Measurements from ENCODE around the gene SESN1.

The SESN1 gene

DNA sequence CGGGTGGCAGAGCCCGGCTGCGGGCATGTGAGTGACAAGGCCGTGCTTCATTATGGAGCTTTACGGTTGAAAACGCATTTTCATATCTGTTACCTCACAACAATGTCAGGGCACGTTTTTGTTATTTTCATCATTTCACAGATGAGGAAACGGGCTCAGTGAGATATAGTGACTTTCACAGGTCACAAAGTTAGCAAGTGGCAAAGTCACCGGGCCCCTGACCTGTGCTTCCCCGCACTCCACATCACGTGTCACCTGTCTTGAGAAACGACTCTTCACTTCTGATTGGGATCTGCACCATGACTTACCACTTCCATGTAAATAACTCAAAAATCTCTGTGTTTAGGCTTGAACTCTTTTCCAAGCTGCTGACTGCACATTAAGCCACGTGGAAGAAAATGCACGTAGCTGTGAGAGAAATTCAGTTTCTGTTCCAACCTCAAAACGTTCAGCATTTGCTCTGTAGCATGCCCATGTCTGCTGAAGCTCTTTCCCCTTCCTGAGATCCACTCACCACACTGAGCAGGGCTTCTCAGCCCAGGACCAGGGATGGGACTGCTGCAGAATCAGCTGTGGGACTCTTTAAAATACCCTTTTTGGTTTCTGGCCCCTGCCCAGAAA, 139.2 kb downstream of the SESN1 start:
- DNase-seq = no peak

DNA sequence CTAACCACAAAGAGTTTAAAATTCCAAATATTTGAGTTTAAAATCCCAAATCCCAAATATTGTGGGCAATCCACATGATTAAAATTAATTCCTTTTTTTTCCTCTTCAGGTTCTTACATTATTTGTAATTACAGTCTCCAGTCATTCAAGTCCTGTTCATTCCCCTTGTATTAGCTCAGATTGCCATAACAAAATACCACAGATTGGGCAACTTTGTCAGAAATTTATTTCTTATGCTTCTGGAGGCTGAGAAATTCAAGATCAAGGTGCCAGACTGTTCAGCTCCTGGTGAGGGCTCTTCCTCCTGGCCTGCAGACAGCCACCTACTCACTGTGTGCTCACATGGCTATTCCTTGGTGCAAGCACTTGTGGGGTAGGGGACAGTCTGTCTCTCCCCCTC, 141.0 kb downstream of the SESN1 start:
- DNase-seq = no peak

DNA sequence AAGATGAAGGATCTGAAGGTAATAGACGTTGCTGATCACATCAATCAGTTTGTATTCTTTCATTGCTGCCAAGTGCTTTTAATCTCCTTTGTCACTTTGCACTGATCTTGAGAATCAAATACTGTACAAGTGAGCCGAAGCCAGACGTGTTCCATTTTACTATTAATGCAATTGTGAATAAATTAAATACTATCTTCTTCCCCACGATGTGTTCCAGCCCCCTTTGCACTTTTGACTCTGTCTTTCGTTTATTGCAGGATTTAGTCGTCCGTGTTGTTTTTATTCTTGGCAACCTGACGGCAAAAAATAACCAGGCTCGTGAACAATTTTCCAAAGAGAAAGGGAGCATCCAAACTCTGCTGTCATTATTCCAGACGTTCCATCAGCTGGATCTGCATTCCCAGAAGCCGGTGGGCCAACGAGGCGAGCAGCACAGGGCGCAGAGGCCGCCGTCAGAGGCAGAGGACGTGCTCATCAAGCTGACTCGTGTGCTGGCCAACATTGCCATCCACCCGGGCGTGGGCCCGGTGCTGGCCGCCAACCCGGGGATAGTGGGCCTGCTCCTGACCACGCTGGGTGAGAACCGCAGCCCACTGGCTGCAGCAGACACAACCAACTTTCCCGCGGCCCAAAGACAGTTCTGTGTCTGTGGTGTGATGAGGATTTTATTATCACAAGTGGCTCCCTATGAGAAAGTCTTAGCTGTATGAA, 141.7 kb downstream of the SESN1 start:
- no peak for DNase-seq

DNA sequence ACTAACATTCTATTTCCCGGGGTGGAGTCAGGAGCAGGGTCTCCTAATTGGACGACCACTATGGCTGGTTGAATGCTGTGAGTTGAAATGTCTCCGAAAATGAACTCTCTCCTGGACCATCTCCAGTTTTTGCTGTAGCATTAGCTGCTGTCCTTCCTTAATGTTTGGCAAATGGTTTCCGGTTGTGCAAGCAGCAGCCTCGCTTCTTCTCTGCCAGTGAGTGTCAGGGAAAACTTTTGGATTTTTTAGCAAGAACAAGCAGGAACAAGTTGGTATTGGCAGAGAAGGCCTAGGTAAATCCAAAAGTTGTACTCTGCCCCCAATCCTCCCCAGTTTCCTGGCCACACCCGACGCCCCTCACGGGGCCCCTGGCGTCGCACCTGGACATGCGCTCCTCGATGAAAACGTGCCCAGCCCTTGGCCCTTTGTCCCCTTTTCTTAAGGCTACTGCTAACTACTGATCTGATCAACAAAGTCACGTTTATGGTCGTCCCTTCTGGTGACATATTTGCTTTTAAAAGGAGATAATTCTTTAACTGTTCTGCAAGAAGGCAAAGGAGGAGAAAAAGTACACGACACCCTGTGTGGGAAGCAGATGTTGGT, 143.2 kb downstream of the SESN1 start:
- no peak for DNase-seq

DNA sequence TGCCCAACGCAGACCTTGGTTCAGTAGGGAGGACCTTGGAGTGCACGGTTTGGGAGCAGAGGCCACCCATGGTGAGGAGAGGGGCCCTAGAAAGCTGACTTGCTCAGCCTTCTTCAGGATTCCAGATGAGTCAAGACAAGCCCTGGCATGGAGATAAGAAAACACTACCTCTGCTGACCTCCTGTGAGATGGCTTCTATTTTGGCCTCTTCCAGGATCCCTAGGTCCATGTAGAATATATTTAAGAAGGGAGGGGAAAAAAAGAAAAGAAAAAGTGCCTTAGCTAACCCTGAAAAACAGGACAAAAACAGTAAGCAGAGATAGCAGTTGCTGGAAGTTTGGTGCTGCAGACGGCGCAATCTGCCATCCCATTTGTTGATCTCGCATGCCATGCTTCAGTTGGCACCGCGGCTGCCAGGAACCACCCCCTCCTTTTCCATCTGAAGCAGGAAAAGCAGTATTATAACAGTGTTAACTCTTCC, 146.4 kb downstream of the SESN1 start:
- DNase-seq = no peak

DNA sequence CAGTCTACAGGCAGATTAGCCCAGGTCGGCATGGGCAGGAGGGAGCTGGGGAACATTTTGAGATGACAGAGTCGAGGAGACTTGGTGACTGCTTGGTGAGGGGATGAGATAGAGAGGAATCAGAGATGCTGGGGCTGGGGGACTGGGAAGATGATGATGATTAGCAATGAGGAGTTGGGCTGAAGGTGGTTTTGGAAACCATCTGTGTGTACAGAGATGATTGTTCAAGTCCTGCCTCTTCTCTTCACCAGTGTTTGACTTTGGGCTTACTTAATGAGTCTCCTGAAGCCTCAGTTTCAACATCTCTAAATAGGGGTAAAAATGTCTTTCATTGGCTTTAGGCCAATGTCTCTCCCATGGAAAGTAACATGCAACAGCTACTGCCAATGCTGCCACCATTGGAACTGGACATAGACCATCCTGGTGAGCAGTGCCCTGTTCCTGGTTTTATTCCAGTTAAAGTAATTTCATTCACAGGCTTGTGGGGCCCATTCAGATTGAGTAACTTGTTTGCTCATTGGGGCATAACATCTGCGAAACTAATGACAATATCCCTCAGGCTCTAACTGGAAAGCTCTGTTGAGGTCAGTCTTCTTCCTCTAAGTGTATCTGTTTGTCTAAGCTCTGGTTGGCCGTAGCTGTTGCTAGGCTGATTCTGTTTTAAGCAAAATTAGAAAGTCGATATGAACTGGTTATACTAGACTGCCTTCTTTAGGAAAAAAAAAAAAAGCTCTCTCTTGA, 147.4 kb downstream of the SESN1 start:
- no peak for DNase-seq

DNA sequence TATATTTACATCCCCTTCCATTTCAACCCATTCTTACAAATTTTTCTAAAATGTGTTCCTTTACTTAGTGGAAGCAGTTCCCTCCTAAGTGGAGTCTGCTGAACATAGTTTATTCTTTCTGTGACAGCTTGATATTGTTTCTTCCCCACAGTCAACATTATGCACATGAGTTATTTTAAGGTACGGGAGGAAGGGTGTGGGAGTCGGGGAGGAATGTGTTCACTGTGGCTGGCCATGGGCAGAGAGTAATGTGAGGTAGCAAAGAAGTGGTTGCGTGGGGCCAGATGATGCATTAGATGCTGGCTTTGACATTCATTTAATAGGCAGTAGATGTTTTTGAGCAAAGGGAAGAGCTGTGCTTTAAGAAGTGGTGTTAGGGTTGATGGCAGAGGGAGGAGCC, 148.0 kb downstream of the SESN1 start:
- DNase-seq = no peak

DNA sequence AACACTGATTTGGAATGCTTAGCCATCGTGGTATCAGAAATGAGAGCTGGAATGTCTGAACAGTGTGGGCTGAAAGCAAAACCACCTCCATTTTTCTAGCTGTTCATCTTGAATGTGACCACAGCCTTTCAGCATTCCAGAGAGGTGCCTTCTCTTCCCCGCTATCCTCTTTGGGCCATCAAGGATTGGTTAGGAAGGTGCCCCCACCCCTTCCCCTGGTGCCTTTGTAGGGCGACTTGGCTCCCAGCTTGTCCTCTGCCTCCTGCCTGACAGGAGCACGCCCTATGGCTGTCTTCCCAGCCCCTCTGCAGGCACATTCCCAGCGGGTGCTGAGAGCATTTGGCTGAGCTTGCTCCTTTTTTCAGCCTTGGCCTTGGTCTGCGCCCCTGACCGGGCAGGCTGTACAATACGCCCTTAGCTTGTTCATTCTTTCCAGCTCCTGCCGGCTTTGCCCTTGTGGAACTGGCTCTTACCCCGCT, 148.9 kb downstream of the SESN1 start:
- no peak for DNase-seq

DNA sequence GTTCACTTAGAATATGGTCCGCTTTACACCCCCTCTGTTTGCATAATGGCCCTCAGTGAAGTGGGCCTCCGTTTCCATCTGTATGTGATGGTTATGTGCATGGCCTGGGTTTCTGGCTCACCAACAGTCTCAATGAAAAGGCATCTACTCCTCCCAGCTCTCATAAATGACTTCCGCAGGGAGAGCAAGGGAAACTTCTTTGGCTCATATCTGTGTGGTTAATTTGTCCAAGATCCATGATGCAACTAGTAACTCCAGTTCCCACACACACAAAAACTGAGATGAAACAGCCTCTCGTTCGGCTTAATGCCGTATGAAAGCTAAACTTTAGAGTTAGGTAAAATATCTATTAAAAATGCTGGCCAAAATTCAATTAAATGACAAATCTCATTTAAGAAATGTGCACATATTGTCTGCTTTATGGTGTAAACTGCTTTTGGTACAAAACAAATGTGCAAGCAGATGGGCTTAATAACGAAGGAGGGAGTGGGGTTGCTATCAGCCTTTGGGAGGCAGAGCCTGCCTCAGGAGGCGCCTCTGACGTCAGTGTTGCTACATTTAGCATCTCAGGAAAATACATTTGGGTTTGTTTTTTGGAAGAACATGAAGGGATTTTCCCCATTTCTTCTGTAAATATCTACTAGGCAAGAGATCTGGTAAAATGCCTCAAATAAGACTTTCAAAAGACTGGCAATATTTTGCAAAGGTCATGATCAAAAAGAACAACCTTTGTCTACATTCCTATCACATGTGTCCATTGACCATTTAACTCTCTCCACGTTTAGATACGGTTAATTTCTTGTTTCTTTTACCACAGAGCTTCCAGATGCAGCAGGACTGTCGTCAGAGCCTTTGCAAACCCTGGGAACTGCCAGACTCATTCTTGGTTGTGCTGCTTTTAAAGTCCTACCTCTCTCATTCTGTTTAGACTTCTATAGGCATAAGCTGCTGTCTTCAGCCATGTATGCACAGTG, 149.7 kb downstream of the SESN1 start:
- DNase-seq = no peak

DNA sequence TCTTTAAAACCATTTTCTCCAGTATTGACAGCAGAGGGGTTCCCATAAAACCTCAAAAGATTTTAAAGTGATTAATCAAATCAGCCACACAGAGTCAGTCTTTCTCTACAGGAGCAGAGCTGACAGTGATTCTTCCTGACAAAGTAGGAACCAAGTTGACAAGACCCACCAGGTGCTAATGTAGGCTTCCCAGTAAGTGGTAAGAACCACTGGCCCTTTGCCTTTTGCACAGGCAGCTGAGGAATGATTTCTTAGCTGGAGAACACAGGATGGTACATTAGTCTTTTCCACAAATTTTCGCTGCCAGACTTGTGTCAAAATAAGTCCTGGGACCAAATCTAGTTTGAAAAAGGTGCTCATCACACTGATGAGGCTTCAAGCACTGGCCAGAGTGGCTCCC, 150.6 kb downstream of the SESN1 start:
- no peak for DNase-seq

DNA sequence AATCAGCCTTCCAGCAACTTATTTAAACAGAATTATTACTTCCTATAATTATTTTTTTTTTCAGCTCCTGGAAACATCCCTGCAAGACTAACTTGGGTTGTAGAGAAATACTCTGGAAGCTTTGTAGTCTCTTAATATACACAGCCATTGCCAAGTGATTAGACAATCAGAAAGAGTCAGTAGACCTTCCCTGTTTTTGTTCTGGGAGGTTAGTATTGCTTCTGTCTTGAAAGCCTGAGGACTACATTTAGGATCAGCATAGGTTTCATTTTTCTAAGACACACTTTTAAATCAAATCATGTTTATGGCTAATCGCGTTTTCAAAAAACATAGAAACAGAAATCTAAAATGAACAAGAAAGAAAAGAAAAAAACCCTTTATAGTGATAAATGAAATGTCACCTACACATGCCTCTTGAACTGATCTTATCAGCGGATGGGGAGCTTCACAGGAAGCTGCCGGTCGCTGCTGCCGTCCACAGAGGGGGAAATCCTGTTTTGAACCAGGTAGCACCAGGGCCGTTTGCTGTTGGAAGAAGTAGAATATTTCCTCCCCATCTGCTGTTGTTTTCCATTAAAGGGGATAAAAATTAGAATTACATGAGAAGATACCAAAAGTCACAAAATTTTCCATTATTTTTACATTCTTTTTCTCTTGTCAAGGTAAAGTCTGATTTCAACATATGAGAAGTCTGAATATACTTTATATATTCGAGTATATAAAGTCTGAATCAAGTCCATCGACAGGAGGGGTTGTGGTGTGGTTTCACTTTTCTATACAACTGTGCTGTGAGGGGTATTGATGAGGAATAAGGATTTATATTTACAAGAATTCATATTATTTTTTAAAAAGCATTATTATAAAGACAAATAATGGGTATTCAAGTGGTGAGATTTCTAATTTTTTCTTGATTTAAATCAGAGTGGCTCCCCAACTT, 151.8 kb downstream of the SESN1 start:
- DNase-seq = peak; percentile 80

DNA sequence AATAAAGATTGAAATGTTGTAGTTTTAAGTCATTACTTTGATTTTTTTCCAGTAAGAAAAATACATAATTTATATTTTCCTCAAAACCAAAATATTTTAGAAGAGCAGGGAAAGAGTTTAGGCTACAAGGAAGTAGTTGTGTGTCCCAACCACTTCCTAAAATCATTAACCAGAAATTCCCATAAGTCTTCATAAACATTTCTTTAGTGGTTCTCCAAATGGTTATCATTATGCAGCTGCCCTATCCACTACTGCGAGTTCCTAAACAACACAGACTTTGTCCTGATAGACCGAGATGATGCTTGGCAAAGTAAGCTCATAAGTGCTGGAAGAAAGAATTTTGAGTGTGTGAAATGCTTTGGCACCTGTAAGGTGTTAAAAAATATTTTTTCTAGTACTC, 152.8 kb downstream of the SESN1 start:
- DNase-seq = no peak

DNA sequence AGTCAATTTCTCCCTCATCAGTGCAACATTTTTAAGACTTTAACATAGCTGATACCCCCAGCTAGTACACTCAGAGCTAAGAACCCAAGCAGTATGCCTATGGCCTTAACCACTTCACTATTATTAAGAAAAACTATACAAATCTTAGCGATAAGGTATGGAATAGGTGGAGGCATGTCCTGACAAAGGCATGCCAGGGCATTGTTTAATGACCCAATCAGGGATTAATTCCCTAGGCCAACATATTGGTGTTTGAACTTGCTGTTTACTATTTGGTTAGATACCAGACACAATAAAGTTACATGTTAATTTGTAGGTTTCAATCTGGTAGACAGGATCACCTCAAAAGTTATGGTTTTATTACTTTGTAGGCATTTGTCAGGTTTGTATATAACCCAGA, 153.4 kb downstream of the SESN1 start:
- DNase-seq = no peak

DNA sequence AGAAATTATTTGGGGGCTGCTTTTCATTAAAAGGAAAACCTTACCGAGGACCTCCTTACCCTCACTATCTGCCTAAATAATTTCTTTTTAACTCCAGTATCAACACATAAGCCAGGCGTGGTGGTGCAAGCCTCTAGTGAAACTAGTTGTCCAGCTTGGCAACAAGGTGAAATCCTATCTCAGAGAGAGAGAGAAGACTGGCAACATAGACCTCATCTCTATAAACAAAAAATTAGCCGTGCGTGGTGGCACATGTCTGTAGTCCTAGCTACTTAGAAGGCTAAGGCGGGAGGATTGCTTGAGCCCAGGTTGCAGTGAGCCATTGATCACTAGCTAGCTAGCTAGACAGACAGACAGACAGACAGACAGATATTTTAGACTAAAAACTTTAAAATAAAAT, 153.9 kb downstream of the SESN1 start:
- no peak for DNase-seq

DNA sequence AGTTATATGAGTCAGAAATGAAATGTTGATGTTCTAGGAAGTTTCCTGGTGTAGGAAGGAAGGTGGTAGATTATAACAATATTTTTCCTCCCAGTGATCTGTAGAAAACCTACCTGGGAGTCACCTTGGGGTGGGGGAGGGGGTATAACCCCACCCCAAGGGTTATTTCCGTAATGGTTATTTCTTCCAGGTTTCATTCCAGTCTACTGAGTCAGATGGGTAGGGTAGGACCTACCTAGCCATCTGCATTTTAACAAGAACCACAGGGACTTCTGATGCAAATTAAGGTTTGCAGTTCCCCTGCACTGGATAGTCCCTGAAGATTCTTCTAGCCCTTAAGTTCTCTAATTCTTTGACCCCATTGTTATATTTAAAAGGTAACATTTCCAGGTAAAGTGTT, 157.5 kb downstream of the SESN1 start:
- DNase-seq = no peak

Measured in CD4-positive, alpha-beta T cell treated with Interleukin-12 subunit alpha and Interleukin-12 subunit beta, for 1 hour (primary cell).